H1 (cell line): ENCODE data around the gene CALU. TPM values are rescaled to one million over a fixed set of nuclear protein-coding genes. Genes with fewer than 3 reads are reported as not detected.

Experiments
- CTCF ChIP-seq, 3 experiments: IDR thresholded peaks; 1 replicate in 2 of 3; 2 replicates in 1 of 3; pipeline versions ENCODE4 v1.5.1 to v1.6.1; 2011; ENCODE audit warnings: low read length in 3 of 3, mild to moderate bottlenecking in 3 of 3, inconsistent platforms in 2 of 3, low read depth in 1 of 3, moderate library complexity in 1 of 3; ENCODE audit not compliant: insufficient read depth in 1 of 3; ENCODE audit errors: control extremely low read depth in 1 of 3
- POLR2A ChIP-seq, 2 experiments: IDR thresholded peaks; 1 replicate in 1 of 2; 2 replicates in 1 of 2; pipeline ENCODE4 v1.6.1; 2011; ENCODE audit warnings: low read depth in 2 of 2, low read length in 2 of 2, mild to moderate bottlenecking in 2 of 2; ENCODE audit errors: control extremely low read depth in 1 of 2
- POLR2AphosphoS5 ChIP-seq: IDR thresholded peaks from 2 replicates; pipeline ENCODE4 v1.6.1; 2011; ENCODE audit warnings: low read depth, low read length
- SRF ChIP-seq: IDR thresholded peaks from 2 replicates; pipeline ENCODE4 v1.6.1; 2011; ENCODE audit warnings: mild to moderate bottlenecking, low read depth, low read length, moderate library complexity
- TAF7 ChIP-seq: optimal IDR thresholded peaks from 2 replicates; pipeline ENCODE3; 2011; ENCODE audit warnings: low read depth, mild to moderate bottlenecking, inconsistent platforms, low read length, moderate library complexity, borderline replicate concordance
- TBP ChIP-seq: IDR thresholded peaks from 2 replicates; pipeline ENCODE4 v1.6.1; 2011; ENCODE audit warnings: low read depth, low read length, improper control_type of control experiment
- polyA plus RNA-seq, 7 experiments: library from polyadenylated mRNA; depleted of rRNA in 3 of 7; stranded (reverse) in 5 of 7; unstranded in 2 of 7; fragments of >200 nt in 5 of 7; fragments of 200-250 nt in 2 of 7; gene quantifications; 1 replicate in 5 of 7; 2 replicates in 1 of 7; 4 replicates in 1 of 7; pipeline versions ENCODE4 v1.2.1 to v1.2.3, GENCODE V29; 2011 to 2013; ENCODE audit warnings: missing spikeins in 2 of 7, mixed read lengths in 2 of 7
- total RNA-seq: library from RNA; stranded (reverse); fragmentation: NEBNext Ultra II Directional; extraction: Animal tissue kit (Norgen Biotek cat#: 25700); gene quantifications from 2 replicates; pipeline ENCODE4 v1.2.1, GENCODE V29; 2021

Gene CALU
- total and polyA plus RNA-seq, 2 of the 8 experiments (the other 6 are each of a cell fraction or from before 2014, with no cell fraction given), result 67.2 to 170 TPM

GRCh38 chr7:128708824-128709223, 30.3 kb upstream of the CALU start (continued):
- TF ChIP-seq CTCF (IDR thresholded peaks at IDR 0.05; ENCODE audit: control extremely low read depth in 1 of 3, insufficient read depth in 1 of 3, low read depth in 1 of 3, low read length in 3 of 3) (no peak), TBP (peak; percentile 65), POLR2AphosphoS5 (peak; percentile 45; the same call in 1 of the 2 replicates), TAF7 (peak; percentile 44), SRF (peak; percentile 94), POLR2A (IDR thresholded peaks at IDR 0.05; ENCODE audit: control extremely low read depth in 1 of 2, low read depth in 2 of 2, low read length in 2 of 2) (peak in 1 of 2 experiments; percentile 73; a peak in 2 of 3 replicates)
- TF ChIP-seq, all 59 proteins: peak for 9
